GM18907 (cell line): ENCODE results near the gene AP3S2.
"Not testable (repeated sequence)": the region's sequence is repeated elsewhere in the genome, so short reads cannot be mapped to it uniquely, and the experiment has no call there.

ENCODE experiments used
- ATAC-seq: cut with Tn5 transposase; IDR thresholded peaks from one replicate; pipeline ENCODE4 v1.9.1; 2021; ENCODE audit warnings: mild to moderate bottlenecking, moderate library complexity; ENCODE audit not compliant: unreplicated experiment

The AP3S2 gene

DNA sequence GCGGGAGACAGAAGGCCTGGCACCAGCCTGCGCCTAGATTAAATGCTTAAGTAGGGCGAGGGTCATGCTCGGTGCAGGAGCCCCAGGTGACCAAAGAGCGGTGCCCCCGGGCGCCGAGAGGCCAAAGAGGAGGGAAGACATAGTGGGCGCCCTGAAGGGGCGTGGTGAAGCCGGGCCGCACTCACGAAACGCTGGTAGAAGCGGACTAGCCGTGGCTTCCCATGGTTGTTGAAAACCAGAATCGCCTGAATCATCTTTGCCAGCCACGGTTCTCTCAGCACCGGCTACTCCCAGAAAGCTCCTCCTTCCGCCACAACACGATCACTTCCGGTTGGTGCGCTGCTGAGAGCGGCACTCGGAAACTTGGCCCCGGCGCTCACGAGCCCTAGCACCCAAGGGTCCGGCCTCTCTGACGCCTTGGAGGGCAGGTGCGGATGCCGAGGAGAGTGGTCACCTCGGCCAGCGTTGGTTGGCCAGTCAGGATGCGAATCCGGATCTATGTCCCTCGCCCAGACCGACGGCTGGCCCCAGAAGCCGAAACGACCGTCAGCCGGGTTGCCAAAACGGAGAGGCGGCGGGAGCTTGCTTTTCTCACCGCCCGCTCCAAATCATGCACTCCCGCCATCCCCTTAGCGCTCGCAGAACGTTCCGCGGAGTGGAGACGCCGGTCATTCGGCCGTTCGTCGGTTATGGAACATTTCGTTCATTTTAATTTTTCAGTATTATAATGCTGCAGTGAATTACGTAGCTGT, at the start of gene AP3S2:
TSS of gene AP3S2 (minus strand) at position 299 of the 752 bp plus-strand sequence. CDS start at position 254, 45 bp downstream.
- peak; percentile 94 for ATAC-seq

DNA sequence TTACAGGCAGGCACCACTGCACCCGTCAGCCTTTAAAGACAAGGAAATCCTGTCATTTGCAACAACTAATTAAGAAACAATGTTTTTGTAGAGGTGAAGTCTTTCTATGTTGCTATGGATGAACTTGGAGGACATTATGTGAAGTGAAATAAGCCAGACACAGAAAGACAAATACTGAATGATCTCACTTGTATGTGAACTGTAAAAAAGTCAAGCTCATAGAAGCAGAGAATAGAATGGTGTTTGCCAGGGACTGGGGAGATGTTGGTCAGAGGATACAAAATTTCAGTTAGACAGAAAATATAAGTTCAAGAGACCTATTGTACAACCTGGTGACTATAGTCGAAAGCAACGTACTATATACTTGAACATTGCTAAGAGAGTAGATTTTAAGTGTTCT, 46.1 kb upstream of the AP3S2 start:
- ATAC-seq, result no peak

DNA sequence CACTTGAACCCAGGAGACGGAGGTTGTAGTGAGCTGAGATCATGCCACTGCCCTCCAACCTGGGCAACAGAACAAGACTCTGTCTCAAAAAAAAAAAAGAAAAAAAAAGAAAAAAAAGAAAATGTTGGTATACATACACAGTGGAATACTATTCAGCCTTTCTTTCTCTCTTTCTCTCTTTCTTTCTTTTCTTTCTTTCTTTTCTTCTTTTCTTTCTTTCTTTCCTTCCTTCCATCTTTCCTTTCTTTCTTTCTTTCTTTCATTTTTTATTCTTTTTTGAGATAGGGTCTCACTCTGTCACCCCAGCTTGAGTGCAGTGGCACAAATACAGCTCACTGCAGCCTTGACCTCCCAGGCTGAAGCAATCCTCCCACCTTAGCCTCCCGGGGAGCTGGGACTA, 45.6 kb upstream of the AP3S2 start:
- ATAC-seq, result not testable (repeated sequence)

DNA sequence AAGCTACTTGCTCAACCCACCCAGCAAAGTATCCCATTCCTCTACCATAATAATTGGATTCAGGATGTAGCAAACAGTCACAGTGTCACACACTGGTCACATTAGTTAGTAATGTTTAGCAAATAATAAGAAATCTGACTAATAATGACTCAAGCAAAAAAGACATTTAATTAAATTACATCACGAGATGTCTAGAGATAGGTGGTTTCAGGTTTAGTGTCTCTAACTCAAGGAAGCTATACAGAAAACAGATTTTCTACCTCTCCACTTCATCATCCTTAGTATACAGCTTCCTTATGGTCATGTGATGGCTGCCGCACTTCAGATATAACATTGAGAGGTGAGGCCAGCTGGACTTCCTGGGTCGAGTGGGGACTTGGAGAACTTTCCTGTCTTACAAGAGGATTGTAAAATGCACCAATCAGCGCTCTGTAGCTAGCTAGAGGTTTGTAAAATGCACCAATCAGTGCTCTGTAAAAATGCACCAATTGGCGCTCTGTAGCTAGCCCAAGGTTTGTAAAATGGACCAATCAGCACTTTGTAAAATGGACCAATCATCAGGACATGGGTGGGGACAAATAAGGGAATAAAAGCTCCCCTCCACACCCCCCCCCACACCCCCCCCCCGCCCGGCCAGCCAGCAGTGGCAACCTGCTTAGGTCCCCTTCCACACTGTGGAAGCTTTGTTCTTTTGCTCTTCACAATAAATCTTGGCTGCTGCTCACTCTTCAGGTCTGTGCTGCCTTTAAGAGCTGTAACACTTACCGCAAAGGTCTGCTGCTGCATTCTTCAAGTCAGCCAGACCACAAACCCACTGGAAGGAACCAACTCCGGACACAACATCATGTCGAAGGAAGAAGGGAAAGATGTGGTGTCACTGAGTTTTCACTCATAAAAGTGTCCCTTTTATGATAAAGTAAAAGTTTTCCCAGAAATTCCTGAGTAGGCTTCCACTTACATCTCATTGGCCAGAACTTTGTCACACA, 43.9 kb upstream of the AP3S2 start:
- no peak for ATAC-seq

DNA sequence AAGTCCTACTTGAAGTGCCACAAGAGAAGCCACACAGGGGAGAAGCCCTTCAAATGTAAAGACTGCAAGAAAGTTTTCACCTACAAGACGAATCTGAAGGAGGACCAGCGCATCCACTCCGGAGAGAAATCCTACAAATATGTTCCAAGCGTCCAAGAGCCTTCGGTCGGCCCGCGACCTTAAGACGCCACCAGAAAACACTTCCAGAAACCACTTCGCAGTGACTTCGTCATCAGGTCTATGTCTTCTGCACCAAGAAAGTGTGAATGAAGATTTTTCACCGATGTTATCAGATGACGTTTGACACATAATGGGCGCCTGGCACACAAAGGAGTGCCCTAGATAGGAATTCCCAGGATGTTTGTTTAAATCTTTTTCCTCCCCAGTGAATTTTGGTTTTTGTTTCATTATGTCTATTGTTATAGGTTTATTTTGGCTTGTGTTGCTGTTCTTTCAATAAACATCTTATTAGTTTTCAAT, 43.0 kb upstream of the AP3S2 start:
- ATAC-seq, result no peak

DNA sequence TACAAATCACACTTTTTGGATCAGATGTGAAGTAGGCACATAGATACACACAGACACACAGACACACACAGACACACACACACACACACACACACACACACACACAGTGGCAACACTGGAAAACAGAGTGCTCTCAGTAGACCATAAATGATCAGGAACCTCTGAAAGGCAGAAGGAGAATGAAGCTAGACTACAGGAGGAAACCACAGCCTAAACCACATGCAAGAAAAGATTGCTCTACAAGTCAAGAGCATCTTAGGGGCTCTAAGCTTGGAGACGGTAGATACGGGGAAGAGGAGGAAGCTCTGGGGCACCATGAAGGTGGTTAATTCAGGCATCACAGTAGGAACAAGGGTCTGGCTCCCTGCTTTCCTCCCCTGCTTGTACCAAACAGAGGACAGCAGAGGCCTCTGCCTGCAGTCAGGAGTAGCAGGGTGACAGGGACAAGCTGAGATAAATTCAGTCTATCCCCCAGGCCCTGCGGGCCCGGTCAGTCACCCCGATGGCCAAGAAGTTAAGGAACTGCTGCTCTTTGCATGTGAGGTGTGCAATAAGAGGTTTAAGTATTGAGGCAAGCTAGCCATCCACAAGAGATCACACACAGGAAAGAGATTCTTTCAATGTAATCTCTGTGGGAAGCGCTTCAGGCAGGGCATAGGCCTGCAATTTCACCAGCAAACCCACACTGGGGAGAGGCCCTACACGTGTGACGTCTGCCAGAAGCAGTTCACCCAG, 42.4 kb upstream of the AP3S2 start:
- ATAC-seq, result no peak

DNA sequence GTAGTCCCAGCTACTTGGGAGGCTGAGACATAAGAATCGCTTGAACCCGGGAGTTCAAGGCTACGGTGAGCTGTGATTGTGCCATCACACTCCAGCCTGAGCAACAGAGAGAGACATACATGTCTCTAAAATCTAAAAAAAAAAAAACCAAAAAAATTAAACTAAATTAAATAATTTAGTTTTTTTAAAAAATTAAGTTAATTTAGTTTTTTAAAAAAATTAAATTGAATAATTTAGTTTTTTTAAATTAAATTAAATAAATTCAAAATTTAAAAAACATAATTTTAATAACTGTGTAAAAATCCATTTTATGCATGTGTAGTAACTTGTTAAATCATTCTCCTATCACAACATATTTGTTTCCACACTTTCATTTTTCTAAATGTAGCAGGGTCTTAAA, 39.1 kb upstream of the AP3S2 start:
- no peak for ATAC-seq

DNA sequence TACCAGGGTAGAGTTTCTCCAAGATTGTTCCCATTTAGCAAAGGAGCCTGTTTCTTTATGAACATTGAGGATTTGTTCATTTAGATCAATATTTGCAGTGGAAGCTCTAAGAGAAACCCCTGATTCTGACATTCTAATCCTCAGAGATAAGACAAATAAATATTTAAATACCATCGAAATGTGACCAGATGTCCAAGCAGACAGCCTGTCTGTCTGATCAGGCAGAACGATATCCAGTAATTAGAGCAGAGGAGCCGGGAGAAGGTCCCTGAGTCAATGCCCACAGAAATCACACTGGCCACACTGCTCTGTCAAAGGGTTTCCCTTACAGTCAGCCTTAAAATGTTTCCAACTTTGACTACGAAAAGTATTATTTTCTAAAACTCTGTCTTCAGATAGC, 34.6 kb upstream of the AP3S2 start:
- no peak for ATAC-seq

DNA sequence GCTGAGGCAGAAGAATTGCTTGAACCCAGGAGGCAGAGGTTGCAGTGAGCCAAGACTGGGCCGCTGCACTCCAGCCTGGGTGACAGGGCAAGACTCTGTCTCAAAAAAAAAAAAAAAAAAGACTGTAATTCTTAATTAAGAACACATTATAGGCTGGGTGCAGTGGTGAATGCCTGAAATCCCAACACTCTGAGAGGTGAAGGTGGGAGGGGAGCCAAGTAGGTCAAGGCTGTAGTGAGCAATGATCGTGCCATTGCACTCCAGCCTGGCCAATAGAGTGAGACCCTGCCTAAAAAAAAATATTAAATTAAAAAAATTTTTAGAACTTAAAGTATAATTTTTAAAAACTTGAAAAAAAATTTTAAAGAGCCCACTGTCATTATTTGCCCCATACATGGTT, 32.4 kb upstream of the AP3S2 start:
- ATAC-seq, result no peak

DNA sequence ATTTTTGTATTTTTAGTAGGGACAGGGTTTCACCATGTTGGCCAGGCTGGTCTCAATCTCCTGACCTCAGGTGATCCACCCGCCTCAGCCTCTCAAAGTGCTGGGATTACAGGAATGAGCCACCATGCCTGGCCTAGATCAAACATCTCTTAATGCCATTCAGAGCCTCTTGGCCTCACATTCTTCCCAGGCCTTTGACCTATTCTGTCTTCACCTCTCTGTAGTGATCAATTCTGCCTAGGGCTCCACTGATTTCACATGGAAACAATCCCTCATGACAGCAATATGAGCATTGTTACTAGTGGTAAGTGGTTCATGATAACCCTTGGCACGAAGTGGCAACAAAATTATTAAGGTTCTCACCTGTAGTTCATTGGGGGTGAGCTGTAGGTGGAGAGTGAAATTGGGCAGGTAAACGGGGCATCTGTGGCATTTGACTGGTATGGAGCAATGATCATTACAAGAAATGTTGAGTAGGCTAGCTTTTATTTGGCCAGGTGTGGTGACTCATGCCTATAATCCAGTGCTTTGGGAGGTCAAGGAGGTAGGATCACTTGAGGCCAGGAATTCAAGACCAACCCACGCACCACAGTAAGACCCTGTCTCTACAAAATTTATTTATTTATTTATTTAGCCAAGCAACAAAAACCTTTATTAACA, 23.8 kb upstream of the AP3S2 start:
- ATAC-seq, result no peak

DNA sequence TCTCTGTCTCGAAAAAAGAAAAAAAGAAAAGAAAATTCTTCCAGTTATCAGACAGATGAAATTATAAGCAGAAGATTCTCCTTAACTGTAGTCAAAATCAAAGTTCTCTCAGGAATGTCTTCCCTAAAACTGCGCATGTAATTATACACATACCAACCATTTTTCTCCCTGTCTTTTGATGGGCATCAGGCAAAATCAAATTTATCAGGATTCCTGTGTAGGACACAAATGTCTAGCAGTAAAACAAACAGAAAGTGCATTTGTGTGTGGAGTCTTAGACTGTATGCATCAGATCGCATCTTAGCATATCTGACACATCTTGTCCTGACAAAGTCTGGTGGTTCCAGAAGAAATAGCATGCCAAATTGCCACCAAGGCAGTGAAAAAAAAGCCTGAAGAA, 22.9 kb upstream of the AP3S2 start:
- ATAC-seq, result no peak

DNA sequence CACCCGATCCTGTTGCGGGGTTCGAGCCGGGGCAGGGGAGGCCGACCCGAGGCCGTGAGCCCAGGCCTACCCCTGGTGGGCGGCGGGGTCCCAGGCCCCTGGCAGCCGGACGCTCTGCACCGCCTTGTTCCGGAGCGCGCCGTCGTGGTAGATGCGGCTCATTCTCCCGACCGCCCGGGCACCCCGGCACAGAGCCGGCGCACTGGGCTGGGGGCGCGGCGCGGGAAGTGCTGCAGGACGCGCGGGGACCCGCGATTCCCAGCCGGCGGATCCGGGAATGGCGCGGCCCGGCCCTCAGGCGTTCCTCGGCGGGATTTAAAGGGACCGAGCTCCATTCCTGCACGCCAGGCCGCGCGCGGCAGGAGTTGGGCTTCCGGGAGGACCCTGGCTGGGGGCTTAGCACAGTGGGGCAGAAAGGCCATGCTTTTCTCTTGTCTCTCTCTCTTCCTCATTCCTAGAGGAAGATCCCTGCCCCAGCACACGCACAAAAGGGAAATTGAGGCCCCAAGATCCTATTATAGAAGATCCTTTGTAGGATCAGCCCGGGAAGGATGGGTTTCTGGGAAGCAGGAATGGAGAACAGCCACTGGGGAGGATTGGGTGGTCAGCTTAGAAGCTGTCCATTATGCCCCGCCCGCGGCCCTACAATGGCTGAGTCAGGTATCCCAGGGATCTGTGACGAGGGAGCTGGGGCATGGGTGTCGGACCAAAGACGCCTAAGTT, 19.0 kb upstream of the AP3S2 start, which contains the start of gene ARPIN:
TSS of gene ARPIN (minus strand) at position 279 of the 723 bp plus-strand sequence. CDS start at position 162, 117 bp downstream.
- ATAC-seq, result no peak

DNA sequence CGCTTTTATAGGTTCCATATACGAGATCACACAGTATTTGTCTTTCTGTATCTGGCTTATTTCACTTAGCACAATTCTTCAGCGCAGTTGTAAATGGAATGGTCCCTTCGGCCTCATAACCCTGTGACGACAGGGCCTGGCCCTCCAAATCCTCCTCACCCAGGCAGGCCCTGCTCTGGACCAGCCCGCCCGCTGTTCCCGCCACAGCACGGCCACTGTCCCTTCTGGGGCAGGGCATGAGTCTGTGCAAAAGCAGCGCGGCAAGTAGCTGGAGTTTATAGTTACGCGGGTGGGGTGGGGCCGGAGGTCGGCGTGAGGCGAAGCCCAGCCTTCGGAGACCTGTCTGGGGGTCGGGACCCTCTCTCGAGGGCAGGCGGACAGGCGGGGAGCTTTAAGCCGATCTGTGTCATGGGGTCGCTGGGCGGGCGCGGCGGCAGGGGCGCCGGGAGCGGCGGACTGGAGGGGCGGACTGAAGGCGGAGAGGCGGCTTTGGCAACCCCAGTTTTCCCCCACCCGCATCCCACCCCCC, 18.4 kb upstream of the AP3S2 start:
- ATAC-seq, result no peak

DNA sequence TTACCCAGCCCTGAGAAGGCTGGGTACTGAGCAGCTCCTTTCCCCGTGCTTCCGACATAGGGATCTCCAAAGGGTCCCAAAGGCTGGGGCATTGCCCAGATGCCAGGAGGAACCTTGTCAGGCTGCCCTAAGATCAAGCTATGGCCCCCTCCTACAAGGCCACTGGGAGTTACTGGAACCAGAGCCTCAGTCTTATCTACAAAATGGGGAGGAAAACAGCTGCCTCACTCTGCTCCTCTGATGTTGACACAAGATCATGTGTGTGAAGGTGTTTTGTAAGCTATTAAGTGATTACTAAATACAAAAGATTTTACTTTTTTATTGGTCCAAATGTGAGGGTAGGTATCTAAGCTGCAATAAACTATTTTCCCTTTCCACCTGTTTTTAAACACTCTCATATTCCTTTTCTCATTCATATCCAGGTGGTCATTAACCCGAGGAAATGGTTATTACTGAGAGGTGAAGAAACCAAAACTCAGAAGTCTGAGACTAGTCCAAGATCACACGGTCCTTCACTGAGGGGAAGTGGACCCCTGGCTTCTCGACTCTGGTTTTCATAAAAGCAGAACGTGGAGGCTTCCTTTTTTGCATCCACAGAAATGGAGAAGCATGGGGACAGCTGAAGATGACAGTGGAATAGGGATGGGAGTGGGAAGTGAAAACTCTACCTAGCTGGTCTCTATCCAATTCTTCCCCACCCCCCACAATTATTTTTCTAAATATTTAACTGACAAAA, 17.3 kb upstream of the AP3S2 start:
- ATAC-seq, result no peak

DNA sequence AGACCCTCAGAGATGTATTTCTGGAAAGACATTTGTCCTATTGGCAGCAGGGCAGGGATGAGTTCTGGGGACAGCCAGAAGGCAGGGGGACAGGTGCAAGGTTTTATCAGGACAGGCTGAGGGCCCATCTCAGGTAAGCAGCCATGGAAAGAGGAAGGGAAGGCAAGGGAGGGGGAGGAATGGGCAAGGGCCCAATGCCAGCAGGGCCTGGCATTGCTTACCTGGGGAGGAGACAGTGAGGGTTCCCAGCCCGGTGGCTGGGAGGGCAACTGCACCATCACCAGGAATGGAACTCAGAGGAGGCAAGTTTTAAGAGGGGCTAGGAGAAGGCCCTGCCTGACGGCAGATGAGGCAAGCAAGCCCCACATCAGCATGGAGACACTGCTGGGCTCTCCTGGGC, 15.8 kb upstream of the AP3S2 start:
- ATAC-seq, result no peak

DNA sequence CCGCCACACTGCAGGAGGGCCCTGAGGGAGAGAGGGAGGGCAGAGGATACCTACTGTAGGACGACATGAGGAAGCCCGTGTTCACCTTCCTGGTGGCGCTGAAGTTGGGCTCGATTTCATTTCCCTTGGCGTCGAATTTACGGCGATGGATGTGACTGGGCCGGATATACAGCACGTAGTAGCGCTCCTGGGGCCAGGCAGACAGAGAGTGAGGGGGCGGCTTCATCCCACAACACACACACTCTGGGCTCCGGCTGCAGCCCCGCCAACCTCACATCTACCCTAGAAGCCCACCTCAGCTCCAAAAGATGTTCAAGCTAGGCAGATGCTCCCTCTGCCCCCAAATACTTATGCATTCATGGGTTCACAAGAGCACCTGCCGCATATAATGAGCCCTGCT, 14.4 kb upstream of the AP3S2 start:
- no peak for ATAC-seq

DNA sequence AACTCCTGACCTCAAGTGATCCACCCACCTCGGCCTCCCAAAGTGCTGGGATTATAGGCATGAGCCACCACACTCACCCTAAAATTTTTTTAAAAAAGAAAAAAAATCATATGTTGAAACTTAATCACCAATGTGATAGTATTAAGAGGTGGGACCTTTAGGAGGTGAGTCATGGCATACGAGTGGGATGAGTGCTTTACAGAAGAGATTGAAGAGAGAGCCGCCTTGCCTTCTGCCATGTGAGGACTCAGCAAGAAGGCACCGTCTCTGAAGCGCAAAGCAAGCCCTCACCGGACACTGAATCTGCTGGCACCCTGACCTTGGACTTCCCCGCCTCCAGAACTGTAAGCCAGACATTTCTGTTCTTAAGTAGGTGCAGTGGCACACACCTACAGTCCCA, 13.5 kb upstream of the AP3S2 start:
- no peak for ATAC-seq

DNA sequence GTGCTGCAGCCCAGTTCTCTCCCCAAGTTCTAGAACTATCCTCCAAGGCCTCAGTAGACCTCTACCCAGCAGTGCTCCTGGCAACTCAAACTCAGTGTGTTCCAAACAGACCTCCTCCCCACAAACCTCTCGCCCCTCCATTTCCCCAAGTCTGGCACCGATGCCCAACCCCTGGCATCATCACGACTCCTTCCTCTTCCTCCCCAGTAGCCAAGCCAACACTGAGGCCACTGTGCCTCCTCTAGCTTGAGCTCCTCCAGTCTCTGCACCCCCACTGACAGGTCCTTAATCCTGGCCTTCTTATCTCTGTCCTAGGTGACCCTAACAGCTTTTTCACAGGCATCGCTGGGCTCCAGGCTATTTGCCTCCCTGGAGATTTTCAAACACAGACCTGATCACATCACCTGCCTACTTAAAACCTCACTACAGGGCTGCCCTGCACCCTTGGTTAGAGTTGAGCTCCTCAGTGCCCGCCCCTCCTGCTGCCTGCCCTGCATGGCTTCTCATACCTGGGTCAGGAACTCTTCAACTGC, 12.1 kb upstream of the AP3S2 start:
- no peak for ATAC-seq

DNA sequence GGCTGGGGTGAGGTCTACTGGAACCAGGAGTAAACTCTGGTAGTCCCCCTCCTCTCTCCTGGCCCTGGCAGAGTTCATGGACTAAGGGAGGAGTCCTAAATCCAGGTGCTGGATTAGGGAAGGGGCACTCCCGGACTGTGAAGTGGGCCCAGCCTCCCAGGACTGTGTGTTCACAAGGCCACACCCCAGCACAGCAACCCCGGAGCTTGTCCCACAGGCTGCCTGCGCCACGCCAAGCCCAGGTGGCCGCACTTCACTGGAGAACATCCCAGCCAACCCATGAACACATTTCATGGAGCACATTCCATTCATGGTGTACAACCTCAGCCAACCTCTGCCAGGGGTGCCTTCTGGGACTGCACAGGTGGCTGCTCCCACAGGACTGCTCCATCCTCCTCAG, 10.7 kb upstream of the AP3S2 start:
- ATAC-seq, result no peak
